HG03439 (cell line): ENCODE measurements around the gene MPRIP.
"Not testable (repeated sequence)": the region's sequence is repeated elsewhere in the genome, so short reads cannot be mapped to it uniquely, and the experiment has no call there.

Experiments used
- ATAC-seq: cut with Tn5 transposase; IDR thresholded peaks from one replicate; pipeline ENCODE4 v1.9.1; 2021; ENCODE audit warnings: mild to moderate bottlenecking, moderate library complexity; ENCODE audit not compliant: unreplicated experiment

MPRIP gene

GRCh38 chr17:17180741-17181525, 138.7 kb downstream of the MPRIP start:
- no peak for ATAC-seq

- ATAC-seq, result no peak
Observed at GRCh38 chr17:17181666-17182597, 139.7 kb downstream of the MPRIP start.

GRCh38 chr17:17182598-17183136, 140.4 kb downstream of the MPRIP start:
- ATAC-seq, result no peak

GRCh38 chr17:17183744-17184143, 141.5 kb downstream of the MPRIP start:
- ATAC-seq, result no peak

- not testable (repeated sequence) for ATAC-seq
Observed at GRCh38 chr17:17184985-17185757, 142.9 kb downstream of the MPRIP start.

- ATAC-seq, result no peak
Observed at GRCh38 chr17:17186051-17186450, 143.8 kb downstream of the MPRIP start.

GRCh38 chr17:17186551-17187505, 144.6 kb downstream of the MPRIP start:
- no peak for ATAC-seq

GRCh38 chr17:17188586-17188985, 146.3 kb downstream of the MPRIP start:
- no peak for ATAC-seq

- ATAC-seq, result no peak
Observed at GRCh38 chr17:17189559-17189958, 147.3 kb downstream of the MPRIP start.

- ATAC-seq, result no peak
Observed at GRCh38 chr17:17190188-17190587, 147.9 kb downstream of the MPRIP start.

- no peak for ATAC-seq
Observed at GRCh38 chr17:17191346-17191792, 149.1 kb downstream of the MPRIP start.

- ATAC-seq, result no peak
Observed at GRCh38 chr17:17191961-17192381, 149.7 kb downstream of the MPRIP start.

GRCh38 chr17:17195466-17195865, 153.2 kb downstream of the MPRIP start:
- not testable (repeated sequence) for ATAC-seq

- ATAC-seq, result no peak
Observed at GRCh38 chr17:17196776-17197175, 154.5 kb downstream of the MPRIP start.

- no peak for ATAC-seq
Observed at GRCh38 chr17:17198281-17198680, 156.0 kb downstream of the MPRIP start.

GRCh38 chr17:17200311-17200710, 158.1 kb downstream of the MPRIP start:
- ATAC-seq, result no peak

GRCh38 chr17:17200831-17201230, 158.6 kb downstream of the MPRIP start:
- ATAC-seq, result no peak

- no peak for ATAC-seq
Observed at GRCh38 chr17:17201271-17201670, 159.0 kb downstream of the MPRIP start.

- ATAC-seq, result no peak
Observed at GRCh38 chr17:17201907-17202306, 159.7 kb downstream of the MPRIP start.
